ENCODE results near the gene LTA4H. TPM values are rescaled to one million over a fixed set of nuclear protein-coding genes. Genes with fewer than 3 reads are reported as not detected.

LTA4H gene
- total and polyA plus RNA-seq, 10 of the 15 experiments (the other 5 are each of a cell fraction or from before 2014, with no cell fraction given): 43.9 to 106 (median 47.3) TPM

DNA sequence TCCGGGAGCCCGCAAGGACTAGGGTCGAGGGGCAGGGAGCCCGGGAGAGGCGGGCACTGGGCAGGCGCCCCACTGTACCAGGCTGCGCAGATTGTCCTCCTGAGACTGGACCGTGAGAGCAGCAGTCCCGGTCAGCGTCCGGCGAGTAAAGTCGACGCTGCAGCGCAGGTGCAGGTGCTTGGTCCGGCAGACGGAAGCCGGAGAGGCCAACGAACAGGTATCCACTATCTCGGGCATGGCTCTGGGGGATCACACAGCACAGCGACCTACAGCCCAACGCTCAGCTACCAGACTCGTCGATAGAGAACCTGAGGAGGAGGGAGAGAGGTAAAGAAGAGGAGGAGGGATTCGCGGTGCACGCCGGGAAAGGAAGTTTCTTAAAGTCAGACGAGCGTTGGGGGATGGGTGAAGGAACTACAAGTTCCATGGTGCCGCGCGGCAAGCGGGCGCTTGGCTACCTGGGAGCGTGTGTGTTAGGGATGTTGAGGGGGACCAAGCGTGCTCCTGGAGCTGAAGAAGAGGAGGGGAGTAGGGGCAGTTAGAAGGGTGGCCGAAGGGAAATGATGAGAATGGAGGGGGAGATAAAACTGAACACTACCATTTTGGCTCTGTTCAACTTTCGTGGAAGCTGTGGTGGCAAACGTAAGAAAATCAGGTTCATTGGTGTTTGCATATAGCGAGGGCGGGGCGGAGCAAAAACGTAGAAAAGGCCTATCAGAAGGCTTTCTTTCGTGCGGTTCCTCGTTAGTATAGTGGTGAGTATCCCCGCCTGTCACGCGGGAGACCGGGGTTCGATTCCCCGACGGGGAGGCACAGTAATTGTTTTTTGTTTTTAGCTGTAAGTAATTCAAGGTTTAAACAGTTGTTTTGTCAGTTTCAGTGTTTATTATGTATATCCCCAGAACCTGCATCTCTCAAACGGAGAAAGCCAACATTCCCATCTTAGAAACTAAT, at the start of gene LTA4H (continued):
- TF ChIP-seq, protein P1, sequence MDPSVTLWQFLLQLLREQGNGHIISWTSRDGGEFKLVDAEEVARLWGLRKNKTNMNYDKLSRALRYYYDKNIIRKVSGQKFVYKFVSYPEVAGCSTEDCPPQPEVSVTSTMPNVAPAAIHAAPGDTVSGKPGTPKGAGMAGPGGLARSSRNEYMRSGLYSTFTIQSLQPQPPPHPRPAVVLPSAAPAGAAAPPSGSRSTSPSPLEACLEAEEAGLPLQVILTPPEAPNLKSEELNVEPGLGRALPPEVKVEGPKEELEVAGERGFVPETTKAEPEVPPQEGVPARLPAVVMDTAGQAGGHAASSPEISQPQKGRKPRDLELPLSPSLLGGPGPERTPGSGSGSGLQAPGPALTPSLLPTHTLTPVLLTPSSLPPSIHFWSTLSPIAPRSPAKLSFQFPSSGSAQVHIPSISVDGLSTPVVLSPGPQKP (IDR thresholded peaks at IDR 0.05; ENCODE audit: low read depth, low read length): peak; percentile 41; the same call in 1 of the 2 replicates
- TF ChIP-seq CBX3 (IDR thresholded peaks at IDR 0.05; ENCODE audit: borderline replicate concordance, low read depth) (no peak), NBN (IDR thresholded peaks at IDR 0.05) (peak; percentile 98), TBL1XR1 (IDR thresholded peaks at IDR 0.05; ENCODE audit: low read depth, low read length) (peak; percentile 97), POU2F2 (IDR thresholded peaks at IDR 0.05; ENCODE audit: borderline replicate concordance, low read depth, low read length) (peak; percentile 97), IKZF2 (IDR thresholded peaks at IDR 0.05) (peak in 1 of 2 experiments; percentile 65; a peak in 2 of 4 replicates), SREBF2 (IDR thresholded peaks at IDR 0.05; ENCODE audit: low read length) (peak; percentile 100)
- TF ChIP-seq, protein P2, sequence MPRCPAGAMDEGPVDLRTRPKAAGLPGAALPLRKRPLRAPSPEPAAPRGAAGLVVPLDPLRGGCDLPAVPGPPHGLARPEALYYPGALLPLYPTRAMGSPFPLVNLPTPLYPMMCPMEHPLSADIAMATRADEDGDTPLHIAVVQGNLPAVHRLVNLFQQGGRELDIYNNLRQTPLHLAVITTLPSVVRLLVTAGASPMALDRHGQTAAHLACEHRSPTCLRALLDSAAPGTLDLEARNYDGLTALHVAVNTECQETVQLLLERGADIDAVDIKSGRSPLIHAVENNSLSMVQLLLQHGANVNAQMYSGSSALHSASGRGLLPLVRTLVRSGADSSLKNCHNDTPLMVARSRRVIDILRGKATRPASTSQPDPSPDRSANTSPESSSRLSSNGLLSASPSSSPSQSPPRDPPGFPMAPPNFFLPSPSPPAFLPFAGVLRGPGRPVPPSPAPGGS (IDR thresholded peaks at IDR 0.05; ENCODE audit: borderline replicate concordance, insufficient read depth, low read depth, low read length, poor library complexity, severe bottlenecking): no peak

DNA sequence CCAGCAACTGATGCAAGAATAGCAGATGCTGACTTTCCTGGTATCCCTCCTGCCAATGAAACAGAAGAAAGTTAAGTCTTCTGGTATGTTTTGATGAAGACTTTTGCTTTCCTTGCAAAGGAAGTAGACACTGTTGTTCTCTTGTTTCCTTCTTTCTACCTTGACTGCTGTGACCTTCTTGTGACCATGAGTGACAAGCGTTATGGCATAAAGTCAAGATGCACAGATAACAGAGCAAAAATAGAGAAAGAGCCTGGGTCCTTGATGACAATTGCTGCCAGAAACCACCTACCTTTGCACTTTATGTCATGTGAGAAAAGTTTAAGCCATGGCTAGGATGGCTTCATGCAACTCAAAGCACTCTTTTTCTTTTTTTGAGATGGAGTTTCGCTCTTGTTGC, 49.2 kb upstream of the LTA4H start:
- ChIA-PET CTCF (interaction anchor here (0.6 to 0.7 kb wide), 2 partner anchors 13 to 398 kb away, joined by 3 read pairs; no protein-coding TSS in a partner anchor), SMC1A (ENCODE audit: uncharacterized antibody, unreplicated experiment) (no interaction called here), POLR2A (no interaction called here), RAD21 (ENCODE audit: unreplicated experiment) (no interaction called here)
- DNase-seq (ENCODE audit: low read depth, low spot score) (no peak), ATAC-seq (no peak), FAIRE-seq (no peak)
- Histone ChIP-seq H3K4me2 (ENCODE audit: control insufficient read depth, insufficient read depth) (no peak overlapping the region), H2AFZ (ENCODE audit: control insufficient read depth, low read depth, low read length) (no peak overlapping the region), H3K9ac (ENCODE audit: control insufficient read depth, insufficient read depth, low read length) (no peak overlapping the region), H3K27ac (ENCODE audit: control insufficient read depth, insufficient read depth) (no peak overlapping the region), H3K4me1 (ENCODE audit: control insufficient read depth, insufficient read depth, low read length) (no peaks in the 10 kb centered on the region), H3K36me3 (ENCODE audit: control insufficient read depth in 2 of 2, insufficient read depth in 2 of 2, low read length in 1 of 2) (no peaks in the 10 kb centered on the region), H3K4me3 (no peak overlapping the region), H3K79me2 (ENCODE audit: control insufficient read depth, insufficient read depth, low read length) (no peaks in the 10 kb centered on the region), H3K9me3 (replicated peaks; ENCODE audit: control insufficient read depth, insufficient read depth, low read length) (no peaks in the 10 kb centered on the region; the same call in 2 of the 3 replicates), H3K27me3 (replicated peaks in 1 of 2; ENCODE audit: control insufficient read depth in 2 of 2, insufficient read depth in 2 of 2, low read length in 1 of 2) (no peaks in the 10 kb centered on the region), H4K20me1 (ENCODE audit: control insufficient read depth, insufficient read depth) (no peaks in the 10 kb centered on the region)
- intact Hi-C loops (cut with micrococcal nuclease; ENCODE audit: unreplicated experiment) (no loop called here), in situ Hi-C loops (cut with MboI) (no loop called here)
- 51% methylated on average over 2 of the region's 2 CpGs for WGBS (ENCODE audit: insufficient coverage, insufficient replicate concordance, low lambda C conversion rate, missing lambda C conversion rate)
- BruUV-seq (replicated peaks): no TSS peak
- no peak for TF ChIP-seq EED (IDR thresholded peaks at IDR 0.05; ENCODE audit: low read depth)
- TF ChIP-seq, protein P3, sequence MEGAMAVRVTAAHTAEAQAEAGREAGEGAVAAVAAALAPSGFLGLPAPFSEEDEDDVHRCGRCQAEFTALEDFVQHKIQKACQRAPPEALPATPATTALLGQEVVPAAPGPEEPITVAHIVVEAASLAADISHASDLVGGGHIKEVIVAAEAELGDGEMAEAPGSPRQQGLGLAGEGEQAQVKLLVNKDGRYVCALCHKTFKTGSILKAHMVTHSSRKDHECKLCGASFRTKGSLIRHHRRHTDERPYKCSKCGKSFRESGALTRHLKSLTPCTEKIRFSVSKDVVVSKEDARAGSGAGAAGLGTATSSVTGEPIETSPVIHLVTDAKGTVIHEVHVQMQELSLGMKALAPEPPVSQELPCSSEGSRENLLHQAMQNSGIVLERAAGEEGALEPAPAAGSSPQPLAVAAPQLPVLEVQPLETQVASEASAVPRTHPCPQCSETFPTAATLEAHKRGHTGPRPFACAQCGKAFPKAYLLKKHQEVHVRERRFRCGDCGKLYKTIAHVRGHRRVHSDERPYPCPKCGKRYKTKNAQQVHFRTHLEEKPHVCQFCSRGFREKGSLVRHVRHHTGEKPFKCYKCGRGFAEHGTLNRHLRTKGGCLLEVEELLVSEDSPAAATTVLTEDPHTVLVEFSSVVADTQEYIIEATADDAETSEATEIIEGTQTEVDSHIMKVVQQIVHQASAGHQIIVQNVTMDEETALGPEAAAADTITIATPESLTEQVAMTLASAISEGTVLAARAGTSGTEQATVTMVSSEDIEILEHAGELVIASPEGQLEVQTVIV (IDR thresholded peaks at IDR 0.05; ENCODE audit: borderline replicate concordance, partially characterized antibody): no peak
- no peak for TF ChIP-seq NBN (IDR thresholded peaks at IDR 0.05)

All from GM12878 (cell line).